Activated naive CD8-positive, alpha-beta T cell (primary cell): ENCODE measurements around the gene NKAIN4.

Experiments used
- H3K27ac Mint-ChIP-seq: one replicate; pipeline ENCODE4 v1.8.0; 2021; ENCODE audit warnings: mixed read lengths
- H3K27me3 Mint-ChIP-seq: one replicate; pipeline ENCODE4 v1.8.0; 2021; ENCODE audit warnings: mixed read lengths
- H3K36me3 Mint-ChIP-seq: one replicate; pipeline ENCODE4 v1.8.0; 2021; ENCODE audit warnings: mixed read lengths
- H3K4me1 Mint-ChIP-seq: one replicate; pipeline ENCODE4 v1.8.0; 2021; ENCODE audit warnings: low read depth, mixed read lengths
- H3K4me3 Mint-ChIP-seq: one replicate; pipeline ENCODE4 v1.8.0; 2021; ENCODE audit warnings: mild to moderate bottlenecking, mixed read lengths
- H3K9me3 Mint-ChIP-seq: one replicate; pipeline ENCODE4 v1.8.0; 2021; ENCODE audit warnings: low read depth, mixed read lengths

The NKAIN4 gene

DNA sequence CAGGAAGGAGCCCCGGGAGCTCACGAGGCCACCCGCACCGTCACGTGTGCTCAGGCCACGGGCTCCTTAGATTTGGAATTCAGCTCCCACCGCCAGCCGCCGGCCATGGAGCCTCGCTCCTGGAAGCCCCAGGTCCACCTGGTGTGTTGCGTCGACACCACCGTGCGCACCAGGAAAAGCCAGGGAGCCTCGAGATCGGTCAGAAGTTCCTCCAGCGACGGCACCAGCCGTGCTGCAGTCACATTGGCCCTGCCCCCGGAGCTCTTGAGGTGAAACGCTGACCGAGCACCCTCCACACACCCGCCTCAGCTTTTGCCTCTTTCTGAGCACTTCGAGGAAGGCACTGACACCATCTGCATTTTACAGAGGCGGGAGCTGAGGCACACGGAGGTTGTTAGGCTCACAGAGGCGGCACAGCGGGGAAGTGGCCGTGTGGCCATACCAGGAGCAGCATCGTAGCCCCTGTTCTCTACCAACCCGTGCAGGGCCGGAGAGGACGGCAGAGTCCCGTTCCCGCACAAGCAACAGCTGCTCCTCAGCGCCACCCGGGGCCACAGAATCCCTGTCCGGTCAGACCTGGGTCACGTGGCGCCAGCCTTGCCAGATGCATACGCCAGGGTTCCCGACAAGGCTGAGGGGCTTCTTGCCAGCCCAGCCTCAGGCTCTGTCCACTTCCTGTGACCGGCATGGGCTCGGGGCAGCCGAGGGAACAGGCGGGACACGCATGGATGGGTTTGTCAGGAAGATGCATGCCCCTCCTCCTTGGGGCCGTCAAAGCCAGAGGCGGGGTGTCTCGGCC, 7.6 kb downstream of the NKAIN4 start:
- no peaks in the 10 kb centered on the region for H3K36me3 Mint-ChIP-seq
- no peak overlapping the region for H3K4me3 Mint-ChIP-seq
- peaks cover 10% of the 10 kb centered on the region for H3K27me3 Mint-ChIP-seq
- H3K4me1 Mint-ChIP-seq: no peaks in the 10 kb centered on the region
- H3K9me3 Mint-ChIP-seq: no peaks in the 10 kb centered on the region
- no peak overlapping the region for H3K27ac Mint-ChIP-seq

DNA sequence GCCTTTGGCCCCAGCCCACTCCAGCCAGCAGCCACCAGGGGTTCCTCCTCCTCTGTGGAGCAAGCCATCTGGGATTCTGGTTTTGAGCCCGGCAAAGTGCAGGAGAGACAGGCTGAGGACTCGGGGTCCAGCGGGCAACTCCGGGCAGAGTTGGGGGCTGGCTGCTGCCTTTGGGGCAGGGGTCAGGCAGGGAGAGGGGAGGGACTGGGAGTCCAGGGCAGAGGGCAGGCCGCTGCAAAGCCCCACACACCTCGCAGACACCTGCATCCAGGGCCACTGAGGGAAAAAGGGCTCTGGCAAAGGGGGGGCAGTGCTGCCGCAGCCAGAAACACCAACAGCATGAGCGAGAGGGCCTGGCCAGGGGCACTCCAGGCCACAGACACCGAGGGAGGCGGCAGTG, 9.8 kb downstream of the NKAIN4 start:
- no peak overlapping the region for H3K4me3 Mint-ChIP-seq
- H3K9me3 Mint-ChIP-seq: no peaks in the 10 kb centered on the region
- no peak overlapping the region for H3K27ac Mint-ChIP-seq
- H3K36me3 Mint-ChIP-seq: no peaks in the 10 kb centered on the region
- H3K27me3 Mint-ChIP-seq: peaks cover 8% of the 10 kb centered on the region
- no peaks in the 10 kb centered on the region for H3K4me1 Mint-ChIP-seq

- Mint-ChIP-seq H3K27ac (no peak overlapping the region), H3K9me3 (no peaks in the 10 kb centered on the region), H3K4me3 (no peak overlapping the region), H3K27me3 (peaks cover 5% of the 10 kb centered on the region), H3K4me1 (no peaks in the 10 kb centered on the region), H3K36me3 (no peaks in the 10 kb centered on the region)
Measured at GRCh38 chr20:63243604-63244247, 10.5 kb downstream of the NKAIN4 start.

DNA sequence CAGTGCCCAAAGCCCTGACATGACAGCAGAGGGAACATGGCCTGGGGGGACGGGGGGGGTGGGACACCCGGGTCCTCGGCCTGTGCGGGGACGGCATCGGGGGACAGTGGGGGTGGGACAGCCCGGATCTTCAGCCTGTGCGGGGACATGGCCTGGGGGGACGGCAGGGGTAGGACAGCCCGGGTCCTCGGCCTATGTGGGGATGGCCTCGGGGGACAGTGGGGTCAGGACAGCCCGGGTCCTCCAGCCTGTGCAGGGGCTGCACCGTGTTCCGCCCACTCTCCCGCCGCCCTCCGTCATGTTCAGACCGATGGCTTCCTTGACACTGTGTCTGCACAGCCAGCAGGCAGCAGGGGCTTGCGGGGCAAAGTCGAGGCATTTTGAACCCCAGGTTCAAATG, 11.5 kb downstream of the NKAIN4 start:
- no peaks in the 10 kb centered on the region for H3K9me3 Mint-ChIP-seq
- no peaks in the 10 kb centered on the region for H3K4me1 Mint-ChIP-seq
- H3K27me3 Mint-ChIP-seq: peaks cover 2% of the 10 kb centered on the region
- no peak overlapping the region for H3K4me3 Mint-ChIP-seq
- H3K36me3 Mint-ChIP-seq: no peaks in the 10 kb centered on the region
- H3K27ac Mint-ChIP-seq: no peak overlapping the region

DNA sequence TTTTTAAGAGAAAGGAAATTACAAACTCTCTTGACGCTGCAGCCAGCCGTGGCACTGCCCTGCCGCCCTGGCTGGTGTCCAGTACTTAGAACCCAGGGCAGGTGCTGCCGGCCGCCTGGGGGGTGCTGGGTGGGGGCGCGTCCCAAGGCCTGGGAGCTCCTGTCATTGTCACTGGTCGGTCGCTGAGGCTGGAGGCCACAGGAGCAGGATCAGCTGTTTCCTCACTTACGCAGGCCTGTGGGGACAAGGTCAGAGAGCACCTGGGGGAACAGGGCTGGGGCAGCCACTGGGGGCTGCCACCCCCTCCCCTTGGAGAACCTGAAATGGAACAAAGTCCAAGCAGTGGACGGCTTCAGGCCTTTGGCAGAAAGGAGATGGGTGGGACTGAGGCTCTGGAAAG, 13.0 kb downstream of the NKAIN4 start:
- H3K36me3 Mint-ChIP-seq: no peaks in the 10 kb centered on the region
- H3K27me3 Mint-ChIP-seq: peaks cover 2% of the 10 kb centered on the region

DNA sequence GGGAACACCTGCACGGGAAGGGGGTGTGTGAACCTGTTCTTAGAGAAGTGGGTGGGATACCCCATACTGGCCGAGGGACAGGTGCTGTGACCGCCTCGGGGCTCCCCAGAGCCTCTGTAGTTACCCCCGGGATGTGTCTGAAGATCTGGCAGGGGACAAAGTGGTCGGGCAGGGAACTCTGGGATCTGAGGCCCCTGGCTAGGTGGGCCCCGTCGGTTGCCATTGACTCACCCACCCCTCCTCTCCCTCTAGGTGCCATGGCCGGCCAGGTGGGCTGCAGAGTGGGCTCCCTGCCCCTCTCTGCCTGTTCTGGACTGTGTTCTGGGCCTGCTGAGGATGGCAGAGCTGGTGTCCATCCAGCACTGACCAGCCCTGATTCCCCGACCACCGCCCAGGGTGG, 14.3 kb downstream of the NKAIN4 start:
- Mint-ChIP-seq H3K36me3 (no peaks in the 10 kb centered on the region), H3K9me3 (no peaks in the 10 kb centered on the region), H3K27me3 (no peaks in the 10 kb centered on the region), H3K4me1 (no peaks in the 10 kb centered on the region), H3K27ac (no peak overlapping the region), H3K4me3 (no peak overlapping the region)

More for the DNA sequence above, 13.0 kb downstream of the NKAIN4 start:
- no peak overlapping the region for H3K4me3 Mint-ChIP-seq
- H3K9me3 Mint-ChIP-seq: no peaks in the 10 kb centered on the region
- no peak overlapping the region for H3K27ac Mint-ChIP-seq
- no peaks in the 10 kb centered on the region for H3K4me1 Mint-ChIP-seq

- Mint-ChIP-seq H3K9me3 (no peaks in the 10 kb centered on the region), H3K36me3 (no peaks in the 10 kb centered on the region), H3K4me1 (peaks cover 2% of the 10 kb centered on the region), H3K27me3 (no peaks in the 10 kb centered on the region), H3K4me3 (no peak overlapping the region), H3K27ac (no peak overlapping the region)
Measured at GRCh38 chr20:63239431-63239830, 14.8 kb downstream of the NKAIN4 start.

GRCh38 chr20:63238514-63239125, 15.6 kb downstream of the NKAIN4 start:
- Mint-ChIP-seq H3K27ac (no peak overlapping the region), H3K4me3 (no peak overlapping the region), H3K9me3 (no peaks in the 10 kb centered on the region), H3K4me1 (peaks cover 2% of the 10 kb centered on the region), H3K36me3 (no peaks in the 10 kb centered on the region), H3K27me3 (no peaks in the 10 kb centered on the region)

DNA sequence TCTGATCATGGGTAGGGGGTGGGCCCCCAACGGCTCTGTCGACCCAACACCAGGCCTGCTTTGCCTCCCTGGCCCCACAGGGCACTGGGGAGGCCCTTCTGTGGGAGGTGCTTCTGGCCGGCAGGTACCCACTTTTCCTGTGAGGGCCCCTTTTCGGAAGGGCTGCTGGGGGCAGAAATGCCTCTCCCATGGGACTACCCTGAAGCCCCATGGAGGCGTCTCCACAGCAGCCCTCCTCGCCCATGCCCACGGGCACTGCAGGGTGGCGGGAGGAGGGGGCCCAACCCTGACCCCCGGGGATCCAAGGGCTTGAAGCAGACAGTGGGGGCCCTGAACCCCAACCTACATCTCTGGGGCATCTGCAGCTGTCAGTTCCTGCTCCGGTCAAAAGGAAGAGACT, 16.2 kb downstream of the NKAIN4 start:
- Mint-ChIP-seq H3K9me3 (no peaks in the 10 kb centered on the region), H3K4me1 (peaks cover 2% of the 10 kb centered on the region), H3K36me3 (no peaks in the 10 kb centered on the region), H3K27ac (no peak overlapping the region), H3K27me3 (no peaks in the 10 kb centered on the region), H3K4me3 (no peak overlapping the region)

DNA sequence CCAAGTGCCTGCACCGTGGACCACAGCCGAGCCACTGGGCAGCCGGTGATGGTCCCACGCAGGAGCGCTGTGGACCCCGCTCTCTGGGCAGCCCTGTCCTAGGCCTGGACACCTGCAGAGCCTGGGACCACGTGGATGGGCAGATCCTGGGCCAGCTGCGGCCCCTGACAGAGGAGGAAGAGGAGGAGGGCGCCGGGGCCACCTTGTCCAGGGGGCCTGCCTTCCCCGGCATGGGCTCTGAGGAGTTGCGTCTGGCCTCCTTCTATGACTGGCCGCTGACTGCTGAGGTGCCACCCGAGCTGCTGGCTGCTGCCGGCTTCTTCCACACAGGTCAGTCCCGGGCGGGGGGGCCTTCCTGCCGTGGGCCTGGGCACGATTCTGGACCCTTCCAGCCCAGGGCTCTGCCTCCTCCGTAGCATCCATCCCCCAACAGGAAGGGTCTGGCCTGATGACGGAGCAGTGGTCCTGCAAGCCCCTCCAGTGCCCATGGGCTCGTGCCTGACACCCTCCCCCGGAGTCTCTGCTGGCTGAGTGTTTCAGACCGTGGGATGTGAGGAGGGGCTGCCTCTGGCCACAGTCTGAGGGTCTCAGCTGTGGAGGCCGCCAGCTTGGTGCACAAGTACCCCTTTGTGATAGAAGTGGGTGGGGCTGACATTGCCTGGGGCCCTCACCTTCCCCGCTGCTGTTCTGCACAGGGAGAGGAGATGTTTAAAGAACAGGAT, 18.0 kb downstream of the NKAIN4 start:
- no peak overlapping the region for H3K4me3 Mint-ChIP-seq
- H3K9me3 Mint-ChIP-seq: no peaks in the 10 kb centered on the region
- no peaks in the 10 kb centered on the region for H3K36me3 Mint-ChIP-seq
- H3K27ac Mint-ChIP-seq: no peak overlapping the region
- peaks cover 2% of the 10 kb centered on the region for H3K4me1 Mint-ChIP-seq
- H3K27me3 Mint-ChIP-seq: peaks cover 10% of the 10 kb centered on the region

DNA sequence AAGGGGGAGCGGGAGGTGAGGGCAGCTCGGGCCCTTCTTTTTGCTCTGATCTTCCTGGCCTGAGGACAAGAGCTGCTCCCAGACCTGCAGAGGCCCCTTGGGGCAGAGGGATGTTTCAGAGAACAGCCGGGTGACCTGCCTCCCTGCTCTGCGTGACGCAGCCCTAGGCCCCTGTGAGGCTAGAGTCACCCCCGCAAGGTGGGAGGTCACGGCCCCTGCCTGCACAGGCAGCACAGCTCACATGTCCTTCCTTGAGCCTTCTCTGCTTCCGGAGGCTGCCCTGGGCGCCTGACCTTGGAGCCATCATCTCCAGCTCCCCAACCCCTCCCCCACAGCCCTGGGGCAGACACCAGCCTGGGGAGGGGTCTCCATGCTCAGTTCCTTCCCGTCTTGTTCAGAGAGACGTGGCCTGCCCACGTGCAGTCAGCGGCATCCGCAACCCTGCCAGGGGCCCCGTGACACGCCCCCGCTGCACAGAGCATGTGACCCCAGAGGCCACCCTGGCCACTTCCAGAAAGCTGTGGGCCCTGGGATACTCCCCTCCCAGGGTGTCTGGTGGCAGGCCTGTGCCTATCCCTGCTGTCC, 18.8 kb downstream of the NKAIN4 start, which contains the start of gene BIRC7:
TSS of gene BIRC7 (plus strand) at position 507 of the 585 bp plus-strand sequence. CDS start 192 bp downstream, outside the sequence.
- no peaks in the 10 kb centered on the region for H3K36me3 Mint-ChIP-seq
- peaks cover 10% of the 10 kb centered on the region for H3K27me3 Mint-ChIP-seq
- H3K9me3 Mint-ChIP-seq: no peaks in the 10 kb centered on the region
- no peak within 1 kb of the TSS for H3K27ac Mint-ChIP-seq
- H3K4me1 Mint-ChIP-seq: peaks cover 2% of the 10 kb centered on the region
- H3K4me3 Mint-ChIP-seq: no peak within 1 kb of the TSS

DNA sequence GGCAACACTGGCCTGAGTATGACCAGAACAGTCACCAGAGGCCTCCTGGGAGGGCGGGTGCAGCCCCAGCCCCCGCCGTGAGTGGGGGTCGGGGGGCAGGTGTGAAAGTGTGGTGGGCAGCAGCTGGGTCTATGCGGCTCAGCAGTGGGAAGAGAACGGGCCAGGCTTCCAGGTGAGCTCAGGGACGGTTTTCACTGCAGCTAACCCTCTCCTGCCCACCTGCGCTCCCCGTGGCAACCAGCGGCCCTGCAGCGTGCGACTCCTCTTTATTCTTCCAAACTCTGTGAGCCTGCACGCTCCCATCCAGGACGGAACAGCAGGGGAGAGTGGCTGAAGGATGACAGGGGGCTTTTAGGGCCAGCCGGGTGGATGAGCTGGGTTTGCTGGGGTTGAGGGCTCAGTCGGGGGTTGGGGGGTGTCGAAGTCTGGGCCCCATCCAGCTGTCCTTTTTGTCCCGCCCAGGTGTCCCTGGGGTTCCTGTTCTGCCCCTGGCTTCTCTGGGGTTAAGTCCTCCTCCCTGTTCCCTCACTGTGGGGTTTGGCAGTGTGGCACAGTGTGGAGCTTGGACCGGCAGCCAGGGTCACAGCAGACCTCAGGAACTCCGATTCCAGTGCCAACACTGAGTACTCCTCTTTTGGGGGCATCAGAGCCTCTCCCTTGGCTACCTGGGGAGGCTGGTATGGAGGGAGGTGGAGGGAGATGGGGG, 19.4 kb downstream of the NKAIN4 start:
- Mint-ChIP-seq H3K4me3 (no peak overlapping the region), H3K27me3 (peaks cover 10% of the 10 kb centered on the region), H3K27ac (no peak overlapping the region)

GRCh38 chr20:63233924-63234323, 20.3 kb downstream of the NKAIN4 start:
- Mint-ChIP-seq H3K36me3 (no peaks in the 10 kb centered on the region), H3K4me1 (peaks cover 2% of the 10 kb centered on the region), H3K27ac (no peak overlapping the region), H3K27me3 (peaks cover 13% of the 10 kb centered on the region), H3K9me3 (no peaks in the 10 kb centered on the region), H3K4me3 (no peak overlapping the region)

More for the DNA sequence above, 19.4 kb downstream of the NKAIN4 start:
- Mint-ChIP-seq H3K36me3 (no peaks in the 10 kb centered on the region), H3K4me1 (peaks cover 2% of the 10 kb centered on the region), H3K9me3 (no peaks in the 10 kb centered on the region)

- peaks cover 2% of the 10 kb centered on the region for H3K4me1 Mint-ChIP-seq
- no peak overlapping the region for H3K4me3 Mint-ChIP-seq
- no peaks in the 10 kb centered on the region for H3K36me3 Mint-ChIP-seq
- H3K9me3 Mint-ChIP-seq: no peaks in the 10 kb centered on the region
- H3K27me3 Mint-ChIP-seq: peaks cover 13% of the 10 kb centered on the region
- H3K27ac Mint-ChIP-seq: no peak overlapping the region
Measured at GRCh38 chr20:63233061-63233344, 21.3 kb downstream of the NKAIN4 start.
